Measurements from ENCODE around the gene CACNA1E.

Gene CACNA1E

DNA sequence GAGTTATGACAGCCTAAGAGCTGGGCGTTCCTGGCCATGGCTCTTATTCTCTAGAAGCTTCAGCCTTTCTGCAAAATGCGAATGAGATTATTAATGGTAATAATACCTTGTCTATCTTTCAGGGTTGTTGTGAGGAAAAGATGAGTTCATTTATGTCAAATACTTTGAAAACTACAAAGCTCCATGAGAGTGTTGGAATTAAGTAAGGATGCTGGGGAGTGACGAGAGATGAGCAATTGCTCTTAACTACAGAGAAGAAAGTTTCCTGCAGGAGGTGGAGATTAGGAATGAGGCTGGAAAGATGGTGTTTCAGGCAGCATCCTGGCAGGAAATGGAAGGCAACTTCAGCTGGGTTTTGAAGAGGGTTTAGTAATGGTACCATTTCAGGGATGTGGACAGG lies 124.2 kb downstream of the CACNA1E start:
- DNase-seq (ENCODE audit: insufficient read length, low spot score) (no peak), FAIRE-seq (no peak)
- TF ChIP-seq POLR2AphosphoS5 (IDR thresholded peaks at IDR 0.05; ENCODE audit: low read depth, low read length) (no peak), PAX5 (IDR thresholded peaks at IDR 0.05; ENCODE audit: insufficient read depth, low read length, severe bottlenecking) (no peak), POU2F2 (IDR thresholded peaks at IDR 0.05; ENCODE audit: low read depth, low read length) (no peak), TAF1 (IDR thresholded peaks at IDR 0.05; ENCODE audit: low read depth, low read length) (no peak), POLR2A (IDR thresholded peaks at IDR 0.05; ENCODE audit: low read depth, low read length) (no peak)

DNA sequence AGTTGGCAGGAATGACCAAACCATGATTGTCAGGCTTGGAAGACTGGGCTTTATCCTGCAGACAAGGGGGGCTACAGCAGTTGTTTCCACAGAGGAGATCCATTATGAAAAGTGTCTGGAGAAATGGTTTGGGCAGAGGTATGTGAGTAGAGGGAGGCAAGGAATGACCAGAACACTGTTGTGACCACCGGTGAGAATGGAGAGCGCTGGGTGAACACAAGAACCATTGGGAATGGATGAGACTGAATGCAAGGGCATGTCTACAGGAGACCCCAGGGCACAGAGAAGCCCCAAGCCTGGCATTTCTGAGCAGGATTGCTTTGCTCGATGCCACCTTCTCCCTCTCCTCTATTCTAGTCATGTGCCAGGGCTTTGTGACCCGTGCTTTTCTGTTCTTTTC lies 125.1 kb downstream of the CACNA1E start:
- no peak for TF ChIP-seq POLR2A (IDR thresholded peaks at IDR 0.05; ENCODE audit: low read depth, low read length)
- TF ChIP-seq TAF1 (IDR thresholded peaks at IDR 0.05; ENCODE audit: low read depth, low read length), result no peak
- no peak for TF ChIP-seq PAX5 (IDR thresholded peaks at IDR 0.05; ENCODE audit: insufficient read depth, low read length, severe bottlenecking)
- TF ChIP-seq POLR2AphosphoS5 (IDR thresholded peaks at IDR 0.05; ENCODE audit: low read depth, low read length), result no peak
- no peak for DNase-seq (ENCODE audit: insufficient read length, low spot score)
- FAIRE-seq, result no peak

DNA sequence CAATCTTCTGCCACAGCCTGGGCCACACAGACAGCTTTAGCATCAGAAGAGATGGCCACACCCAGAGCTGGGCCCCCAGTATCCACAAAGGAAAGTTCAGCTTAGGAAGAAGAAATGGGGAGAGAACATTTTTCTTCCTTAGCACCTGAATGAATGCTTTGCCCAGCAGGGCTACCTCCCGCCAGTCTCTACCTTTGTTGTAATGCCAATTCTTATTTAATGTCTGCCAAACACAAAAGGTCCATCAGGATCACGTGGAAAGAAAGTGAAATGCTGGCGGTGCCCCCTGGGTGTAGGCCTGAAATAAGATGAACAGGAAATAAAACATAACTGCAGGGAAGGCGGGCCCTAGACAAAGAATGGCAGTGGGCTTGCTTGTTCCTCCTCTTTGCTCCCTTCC lies 125.6 kb downstream of the CACNA1E start:
- no peak for DNase-seq (ENCODE audit: insufficient read length, low spot score)
- no peak for TF ChIP-seq POLR2A (IDR thresholded peaks at IDR 0.05; ENCODE audit: low read depth, low read length)
- no peak for TF ChIP-seq SPI1 (IDR thresholded peaks at IDR 0.05; ENCODE audit: low read depth, low read length)
- no peak for TF ChIP-seq PAX5 (IDR thresholded peaks at IDR 0.05; ENCODE audit: insufficient read depth, low read length, severe bottlenecking)
- TF ChIP-seq TAF1 (IDR thresholded peaks at IDR 0.05; ENCODE audit: low read depth, low read length), result no peak
- no peak for TF ChIP-seq POLR2AphosphoS5 (IDR thresholded peaks at IDR 0.05; ENCODE audit: low read depth, low read length)
- TF ChIP-seq POU2F2 (IDR thresholded peaks at IDR 0.05; ENCODE audit: low read depth, low read length), result no peak
- FAIRE-seq, result no peak

DNA sequence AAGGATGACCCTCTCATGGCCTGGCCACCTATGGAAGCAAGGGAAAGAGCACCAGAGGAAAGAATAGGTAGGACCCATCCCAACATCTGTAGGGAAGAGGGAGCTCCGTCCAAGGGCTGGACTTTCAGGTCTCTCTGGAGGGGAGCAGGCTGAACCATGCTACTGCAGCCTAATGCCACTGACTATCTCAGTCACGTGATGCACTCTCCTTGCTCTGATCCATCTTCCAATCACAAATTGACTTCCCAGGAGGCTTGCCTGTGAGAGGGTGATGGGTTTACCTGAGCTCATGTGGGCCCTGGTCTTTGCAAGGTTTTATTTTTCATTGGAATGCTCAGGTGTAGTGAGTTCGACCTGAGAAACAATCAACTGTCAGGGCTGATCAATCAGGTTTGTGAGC lies 128.8 kb downstream of the CACNA1E start:
- FAIRE-seq (no peak), DNase-seq (ENCODE audit: insufficient read length, low spot score) (no peak)
- TF ChIP-seq TAF1 (IDR thresholded peaks at IDR 0.05; ENCODE audit: low read depth, low read length) (no peak), PAX5 (IDR thresholded peaks at IDR 0.05; ENCODE audit: insufficient read depth, low read length, severe bottlenecking) (no peak), POLR2AphosphoS5 (IDR thresholded peaks at IDR 0.05; ENCODE audit: low read depth, low read length) (no peak), SPI1 (IDR thresholded peaks at IDR 0.05; ENCODE audit: low read depth, low read length) (no peak), POLR2A (IDR thresholded peaks at IDR 0.05; ENCODE audit: low read depth, low read length) (no peak)

DNA sequence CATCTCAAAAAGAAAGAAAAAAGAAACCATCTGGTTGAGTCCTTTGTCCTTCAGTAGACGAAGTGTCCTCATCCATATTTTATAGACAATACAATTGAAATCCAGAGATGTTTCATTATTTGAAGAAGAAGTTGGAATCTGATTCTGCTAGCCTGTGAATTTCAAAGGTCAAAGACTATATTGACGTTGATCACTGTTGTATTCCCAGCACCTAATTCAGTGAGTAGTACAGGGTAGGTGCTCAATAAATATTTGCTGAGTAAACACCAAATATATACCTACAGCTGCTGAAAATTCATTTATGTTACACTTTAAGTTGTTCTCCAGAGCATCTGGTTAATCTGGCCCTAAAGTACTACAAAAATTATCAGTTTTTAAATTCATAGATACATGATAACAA lies 135.2 kb downstream of the CACNA1E start:
- DNase-seq (ENCODE audit: insufficient read length, low spot score), result no peak
- TF ChIP-seq TAF1 (IDR thresholded peaks at IDR 0.05; ENCODE audit: low read depth, low read length) (no peak), POLR2AphosphoS5 (IDR thresholded peaks at IDR 0.05; ENCODE audit: low read depth, low read length) (no peak), POLR2A (IDR thresholded peaks at IDR 0.05; ENCODE audit: low read depth, low read length) (no peak), PAX5 (IDR thresholded peaks at IDR 0.05; ENCODE audit: insufficient read depth, low read length, severe bottlenecking) (no peak), POU2F2 (IDR thresholded peaks at IDR 0.05; ENCODE audit: low read depth, low read length) (no peak), SPI1 (IDR thresholded peaks at IDR 0.05; ENCODE audit: low read depth, low read length) (no peak)
- FAIRE-seq, result no peak

DNA sequence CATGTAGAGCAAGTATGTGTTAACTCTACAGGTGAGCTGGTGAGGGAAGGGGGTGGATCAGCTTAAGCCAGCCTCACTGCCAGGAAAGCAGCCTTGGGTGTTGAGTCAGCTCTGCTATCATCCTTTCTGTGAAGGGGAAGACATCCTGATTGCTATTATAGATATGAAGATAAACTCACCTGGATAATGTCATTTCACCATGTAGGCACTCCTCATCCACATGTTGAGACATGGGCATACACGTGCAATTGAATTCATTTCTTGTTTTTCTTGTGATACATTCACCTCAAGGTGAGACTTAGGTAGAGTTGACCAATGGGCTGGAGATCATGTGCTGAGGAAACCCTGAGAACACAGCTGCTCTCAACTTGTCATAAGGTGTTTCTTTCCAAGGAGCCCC lies 136.9 kb downstream of the CACNA1E start:
- FAIRE-seq (no peak), DNase-seq (ENCODE audit: insufficient read length, low spot score) (no peak)
- TF ChIP-seq SPI1 (IDR thresholded peaks at IDR 0.05; ENCODE audit: low read depth, low read length) (no peak), TAF1 (IDR thresholded peaks at IDR 0.05; ENCODE audit: low read depth, low read length) (no peak), POLR2AphosphoS5 (IDR thresholded peaks at IDR 0.05; ENCODE audit: low read depth, low read length) (no peak), PAX5 (IDR thresholded peaks at IDR 0.05; ENCODE audit: insufficient read depth, low read length, severe bottlenecking) (no peak), POLR2A (IDR thresholded peaks at IDR 0.05; ENCODE audit: low read depth, low read length) (no peak), POU2F2 (IDR thresholded peaks at IDR 0.05; ENCODE audit: low read depth, low read length) (no peak)

DNA sequence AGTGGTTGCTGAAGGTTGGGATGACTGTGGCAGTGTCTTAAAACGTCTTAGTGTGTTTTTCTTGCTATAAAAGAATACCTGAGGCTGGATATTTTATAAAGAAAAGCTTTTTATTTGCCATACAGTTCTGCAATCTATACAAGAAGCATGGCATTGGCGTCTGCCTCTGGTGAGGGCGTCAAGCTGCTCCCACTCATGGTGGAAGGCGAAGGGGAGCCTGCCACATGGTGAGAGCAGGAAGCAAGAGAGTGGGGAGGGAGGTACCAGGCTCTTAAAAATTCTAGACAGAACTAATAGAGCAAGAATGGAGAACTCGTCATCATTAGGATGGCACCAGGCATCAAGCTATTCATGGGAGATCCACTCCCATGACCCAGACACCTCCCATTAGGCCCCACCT lies 140.5 kb downstream of the CACNA1E start:
- FAIRE-seq (no peak), DNase-seq (ENCODE audit: insufficient read length, low spot score) (no peak)
- TF ChIP-seq POU2F2 (IDR thresholded peaks at IDR 0.05; ENCODE audit: low read depth, low read length), result no peak
- no peak for TF ChIP-seq POLR2AphosphoS5 (IDR thresholded peaks at IDR 0.05; ENCODE audit: low read depth, low read length)
- no peak for TF ChIP-seq TAF1 (IDR thresholded peaks at IDR 0.05; ENCODE audit: low read depth, low read length)
- TF ChIP-seq POLR2A (IDR thresholded peaks at IDR 0.05; ENCODE audit: low read depth, low read length), result no peak
- TF ChIP-seq PAX5 (IDR thresholded peaks at IDR 0.05; ENCODE audit: insufficient read depth, low read length, severe bottlenecking), result no peak
- no peak for TF ChIP-seq SPI1 (IDR thresholded peaks at IDR 0.05; ENCODE audit: low read depth, low read length)

DNA sequence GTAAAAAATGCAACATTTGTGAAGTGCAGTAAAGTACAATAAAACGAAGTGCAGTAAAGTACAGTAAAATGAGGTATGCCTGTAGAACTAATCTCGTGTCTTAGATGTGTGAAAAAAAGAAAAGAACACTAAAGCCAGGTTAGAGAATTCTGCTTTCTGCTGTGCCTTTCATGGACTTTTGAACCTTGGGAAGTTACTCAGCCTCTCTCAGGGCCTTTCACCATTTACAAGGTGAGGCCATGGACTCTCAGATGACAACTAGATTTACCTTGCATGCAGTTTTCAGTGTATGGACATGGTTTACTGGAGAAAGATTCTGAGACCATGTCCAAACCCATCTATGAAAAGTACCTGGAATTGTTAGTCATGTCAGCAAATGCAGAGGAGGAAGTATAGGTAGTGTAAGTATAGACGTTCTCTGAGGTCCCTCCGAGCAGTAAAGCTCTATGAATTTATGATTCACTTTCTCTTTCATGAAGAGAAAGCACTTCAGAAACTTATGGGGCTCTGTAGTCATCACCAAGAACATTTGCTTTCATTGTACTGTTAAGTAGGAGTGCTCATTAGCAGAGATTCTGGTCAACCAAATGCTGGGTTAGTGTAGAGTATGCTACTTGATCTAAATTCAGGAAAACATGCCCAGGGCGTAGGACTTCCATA lies 143.1 kb downstream of the CACNA1E start:
- no peak for DNase-seq (ENCODE audit: insufficient read length, low spot score)
- FAIRE-seq, result no peak
- TF ChIP-seq POU2F2 (IDR thresholded peaks at IDR 0.05; ENCODE audit: low read depth, low read length), result no peak
- no peak for TF ChIP-seq PAX5 (IDR thresholded peaks at IDR 0.05; ENCODE audit: insufficient read depth, low read length, severe bottlenecking)
- TF ChIP-seq TAF1 (IDR thresholded peaks at IDR 0.05; ENCODE audit: low read depth, low read length), result no peak
- TF ChIP-seq SPI1 (IDR thresholded peaks at IDR 0.05; ENCODE audit: low read depth, low read length), result no peak
- TF ChIP-seq POLR2A (IDR thresholded peaks at IDR 0.05; ENCODE audit: low read depth, low read length), result no peak
- TF ChIP-seq POLR2AphosphoS5 (IDR thresholded peaks at IDR 0.05; ENCODE audit: low read depth, low read length), result no peak

DNA sequence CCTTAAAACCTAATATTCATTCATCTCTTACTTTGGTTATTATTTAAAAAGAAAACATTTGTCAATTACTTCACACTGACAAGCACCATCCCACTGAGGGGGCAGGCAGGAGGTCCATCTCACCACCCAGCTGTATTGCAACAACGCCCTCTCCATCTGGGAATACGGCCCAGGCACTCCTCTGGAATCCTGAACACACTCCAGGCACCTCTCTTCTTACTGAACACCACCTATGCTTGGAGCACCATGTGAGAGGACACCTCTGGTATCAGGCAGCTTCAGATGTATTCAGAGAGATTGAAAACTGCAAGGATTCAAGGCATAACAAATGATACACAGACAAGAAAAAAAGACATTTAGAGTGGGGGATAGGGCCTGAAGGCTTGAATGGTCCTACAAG lies 147.1 kb downstream of the CACNA1E start:
- DNase-seq (ENCODE audit: insufficient read length, low spot score), result no peak
- TF ChIP-seq SPI1 (IDR thresholded peaks at IDR 0.05; ENCODE audit: low read depth, low read length), result no peak
- TF ChIP-seq TAF1 (IDR thresholded peaks at IDR 0.05; ENCODE audit: low read depth, low read length), result no peak
- TF ChIP-seq POLR2A (IDR thresholded peaks at IDR 0.05; ENCODE audit: low read depth, low read length), result no peak
- no peak for TF ChIP-seq POLR2AphosphoS5 (IDR thresholded peaks at IDR 0.05; ENCODE audit: low read depth, low read length)
- TF ChIP-seq PAX5 (IDR thresholded peaks at IDR 0.05; ENCODE audit: insufficient read depth, low read length, severe bottlenecking), result no peak
- no peak for TF ChIP-seq POU2F2 (IDR thresholded peaks at IDR 0.05; ENCODE audit: low read depth, low read length)
- FAIRE-seq, result no peak

DNA sequence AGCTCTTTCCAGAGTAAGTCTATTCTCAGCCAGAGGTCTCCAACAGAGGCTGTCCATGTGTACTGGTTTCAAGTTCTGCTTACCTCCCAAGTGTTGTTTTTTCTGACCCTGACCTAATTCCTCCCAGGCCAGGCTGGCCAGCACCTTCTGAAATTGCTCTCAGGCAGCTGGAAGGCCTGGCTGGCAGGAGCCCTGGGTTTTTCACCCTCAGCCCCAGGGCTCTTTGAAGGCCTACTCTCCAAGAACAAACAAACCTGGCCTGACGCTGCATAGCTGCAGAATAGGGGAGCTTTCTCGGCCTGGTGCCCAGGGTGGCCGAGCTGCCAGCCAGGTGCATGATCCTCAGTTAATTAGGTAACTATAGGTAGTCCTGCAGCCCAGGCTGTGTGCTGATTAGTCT lies 147.5 kb downstream of the CACNA1E start:
- DNase-seq (ENCODE audit: insufficient read length, low spot score), result no peak
- no peak for FAIRE-seq
- TF ChIP-seq POU2F2 (IDR thresholded peaks at IDR 0.05; ENCODE audit: low read depth, low read length), result no peak
- no peak for TF ChIP-seq TAF1 (IDR thresholded peaks at IDR 0.05; ENCODE audit: low read depth, low read length)
- no peak for TF ChIP-seq PAX5 (IDR thresholded peaks at IDR 0.05; ENCODE audit: insufficient read depth, low read length, severe bottlenecking)
- TF ChIP-seq SPI1 (IDR thresholded peaks at IDR 0.05; ENCODE audit: low read depth, low read length), result no peak
- TF ChIP-seq POLR2A (IDR thresholded peaks at IDR 0.05; ENCODE audit: low read depth, low read length), result no peak
- TF ChIP-seq POLR2AphosphoS5 (IDR thresholded peaks at IDR 0.05; ENCODE audit: low read depth, low read length), result no peak
